ENCODE data around the gene ELK3. TPM values are rescaled to one million over a fixed set of nuclear protein-coding genes. Genes with fewer than 3 reads are reported as not detected.

Gene ELK3
- total RNA-seq, 1 experiment from 2014 or later, result 9.4 TPM

- Histone ChIP-seq H2BK15ac (ENCODE audit: low read depth, low read length) (no peak overlapping the region), H3K23me2 (ENCODE audit: insufficient read length, low read depth, low read length, poor library complexity, severe bottlenecking) (no peaks in the 10 kb centered on the region), H4K91ac (ENCODE audit: insufficient read length, low read depth, low read length) (no peak overlapping the region), H3K23ac (ENCODE audit: insufficient read length, low read depth, low read length) (no peak overlapping the region), H3K14ac (ENCODE audit: insufficient read depth, low read length) (no peak overlapping the region), H3K9me3 (ENCODE audit: control insufficient read depth, low read depth, low read length) (no peaks in the 10 kb centered on the region), H2BK12ac (ENCODE audit: insufficient read length, low read depth, low read length) (no peak overlapping the region), H3K79me1 (ENCODE audit: insufficient read depth, low read depth, low read length, poor library complexity, severe bottlenecking) (no peaks in the 10 kb centered on the region), H3K4me2 (ENCODE audit: insufficient read depth, insufficient read length, low read length) (no peak overlapping the region), H4K5ac (ENCODE audit: insufficient read length, low read depth, low read length) (no peak overlapping the region), H3K9ac (ENCODE audit: extremely low read depth, insufficient read length, low read length) (no peak overlapping the region), H3K79me2 (ENCODE audit: insufficient read depth, low read length) (no peaks in the 10 kb centered on the region), H3K27ac (ENCODE audit: insufficient read length, low read depth, low read length) (no peak overlapping the region), H2BK5ac (ENCODE audit: insufficient read length, low read length) (no peak overlapping the region), H2AFZ (ENCODE audit: low read length) (no peak overlapping the region), H2BK120ac (ENCODE audit: low read depth, low read length, poor library complexity, severe bottlenecking) (no peak overlapping the region), H3K4ac (ENCODE audit: low read depth, low read length) (no peak overlapping the region), H2BK20ac (ENCODE audit: low read depth, low read length, poor library complexity, severe bottlenecking) (no peak overlapping the region), H4K20me1 (ENCODE audit: control insufficient read depth, insufficient read depth, insufficient read length) (no peaks in the 10 kb centered on the region), H4K8ac (replicated peaks; ENCODE audit: insufficient read length, low read depth, low read length) (no peak overlapping the region), H2AK5ac (ENCODE audit: insufficient read length, low read length) (no peak overlapping the region), H3T11ph (ENCODE audit: low read length) (no peak overlapping the region), H3K27me3 (ENCODE audit: insufficient read depth, low read length) (no peaks in the 10 kb centered on the region), H3K18ac (ENCODE audit: insufficient read length, low read depth, low read length) (no peak overlapping the region), H3K4me1 (ENCODE audit: insufficient read depth, low read length) (no peaks in the 10 kb centered on the region), H3K56ac (ENCODE audit: insufficient read length, low read depth, low read length) (no peak overlapping the region)
- Mint-ChIP-seq H3K4me1 (peaks cover 15 to 22% of the 10 kb centered on the region in 2 experiments), H3K9me3 (no peaks in the 10 kb centered on the region), H3K27ac (no peak overlapping the region; a peak in 2 of 7 replicates), H3K36me3 (ENCODE audit: insufficient read depth in 1 of 3, low read depth in 3 of 3) (peaks cover 3 to 20% (median 9%) of the 10 kb centered on the region in 3 experiments; a peak in 4 of 7 replicates), H3K4me3 (no peak overlapping the region), H3K27me3 (ENCODE audit: low read depth) (peaks cover 2% of the 10 kb centered on the region; the same call in 1 of the 2 replicates)
- DNase-seq, result no peak
- TF ChIP-seq, protein P1, sequence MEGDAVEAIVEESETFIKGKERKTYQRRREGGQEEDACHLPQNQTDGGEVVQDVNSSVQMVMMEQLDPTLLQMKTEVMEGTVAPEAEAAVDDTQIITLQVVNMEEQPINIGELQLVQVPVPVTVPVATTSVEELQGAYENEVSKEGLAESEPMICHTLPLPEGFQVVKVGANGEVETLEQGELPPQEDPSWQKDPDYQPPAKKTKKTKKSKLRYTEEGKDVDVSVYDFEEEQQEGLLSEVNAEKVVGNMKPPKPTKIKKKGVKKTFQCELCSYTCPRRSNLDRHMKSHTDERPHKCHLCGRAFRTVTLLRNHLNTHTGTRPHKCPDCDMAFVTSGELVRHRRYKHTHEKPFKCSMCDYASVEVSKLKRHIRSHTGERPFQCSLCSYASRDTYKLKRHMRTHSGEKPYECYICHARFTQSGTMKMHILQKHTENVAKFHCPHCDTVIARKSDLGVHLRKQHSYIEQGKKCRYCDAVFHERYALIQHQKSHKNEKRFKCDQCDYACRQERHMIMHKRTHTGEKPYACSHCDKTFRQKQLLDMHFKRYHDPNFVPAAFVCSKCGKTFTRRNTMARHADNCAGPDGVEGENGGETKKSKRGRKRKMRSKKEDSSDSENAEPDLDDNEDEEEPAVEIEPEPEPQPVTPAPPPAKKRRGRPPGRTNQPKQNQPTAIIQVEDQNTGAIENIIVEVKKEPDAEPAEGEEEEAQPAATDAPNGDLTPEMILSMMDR (conservative IDR thresholded peaks at IDR 0.05), result no peak
- no CpG with 5 or more reads among the region's 8 CpGs for WGBS (ENCODE audit: extremely low coverage, insufficient read length, low lambda C conversion rate)
Measured at GRCh38 chr12:96255077-96255476, 60.9 kb downstream of the ELK3 start.

Data from H9 (cell line).